ENCODE results near the gene ATP9B.
A peak's percentile ranks its signal among the peaks of the same experiment; 100 is the strongest.

DNA sequence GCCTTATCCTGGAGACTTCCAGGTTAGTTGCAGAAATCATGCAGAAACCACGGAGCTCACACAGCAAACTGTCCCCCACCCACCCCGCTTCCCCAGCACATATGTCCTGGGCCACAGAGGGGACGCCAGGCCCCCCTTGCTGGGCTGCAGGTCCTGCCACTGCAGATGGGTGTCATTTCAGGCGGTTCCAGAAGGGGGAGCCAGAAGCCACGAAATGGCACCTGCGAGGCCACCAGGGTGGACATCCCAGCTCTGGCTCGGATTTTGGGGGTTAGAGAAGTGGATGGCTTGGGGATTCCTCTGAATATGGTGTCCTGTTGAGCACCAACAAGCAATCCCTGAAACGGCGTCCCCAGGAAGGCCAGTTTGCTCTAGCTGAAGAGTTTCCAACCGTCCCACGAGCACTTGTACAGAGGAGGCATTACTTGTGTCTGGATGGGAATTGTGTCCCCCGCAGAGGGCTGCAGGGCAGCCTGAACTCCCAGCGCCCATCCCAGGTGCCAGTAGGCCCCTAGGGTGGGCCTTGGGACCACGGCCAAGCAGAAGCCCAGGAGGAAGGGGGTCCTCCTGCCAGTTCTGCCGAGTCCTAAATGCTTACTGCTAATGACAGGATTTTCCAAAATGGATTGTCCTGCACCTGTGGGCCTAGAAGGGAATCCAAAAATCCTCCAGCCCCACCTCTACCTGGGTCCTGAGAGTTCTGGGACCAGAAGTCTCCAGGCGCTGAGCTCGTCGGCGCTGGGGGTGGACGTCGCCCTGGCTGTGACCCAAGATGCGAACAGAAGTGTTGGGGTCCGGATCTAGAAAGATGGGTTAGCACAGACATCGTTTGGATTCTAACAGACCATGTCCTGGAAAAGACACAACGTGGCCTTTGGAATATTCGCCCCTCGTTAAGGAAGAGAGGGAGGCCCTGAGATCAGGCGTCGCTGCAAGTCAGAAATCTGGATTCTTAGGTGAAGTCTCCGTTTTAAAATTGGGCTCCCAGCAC is 311.9 kb downstream of the ATP9B start:
- TF ChIP-seq POLR2A (IDR thresholded peaks at IDR 0.05) = no peak
- TF ChIP-seq, protein P1, sequence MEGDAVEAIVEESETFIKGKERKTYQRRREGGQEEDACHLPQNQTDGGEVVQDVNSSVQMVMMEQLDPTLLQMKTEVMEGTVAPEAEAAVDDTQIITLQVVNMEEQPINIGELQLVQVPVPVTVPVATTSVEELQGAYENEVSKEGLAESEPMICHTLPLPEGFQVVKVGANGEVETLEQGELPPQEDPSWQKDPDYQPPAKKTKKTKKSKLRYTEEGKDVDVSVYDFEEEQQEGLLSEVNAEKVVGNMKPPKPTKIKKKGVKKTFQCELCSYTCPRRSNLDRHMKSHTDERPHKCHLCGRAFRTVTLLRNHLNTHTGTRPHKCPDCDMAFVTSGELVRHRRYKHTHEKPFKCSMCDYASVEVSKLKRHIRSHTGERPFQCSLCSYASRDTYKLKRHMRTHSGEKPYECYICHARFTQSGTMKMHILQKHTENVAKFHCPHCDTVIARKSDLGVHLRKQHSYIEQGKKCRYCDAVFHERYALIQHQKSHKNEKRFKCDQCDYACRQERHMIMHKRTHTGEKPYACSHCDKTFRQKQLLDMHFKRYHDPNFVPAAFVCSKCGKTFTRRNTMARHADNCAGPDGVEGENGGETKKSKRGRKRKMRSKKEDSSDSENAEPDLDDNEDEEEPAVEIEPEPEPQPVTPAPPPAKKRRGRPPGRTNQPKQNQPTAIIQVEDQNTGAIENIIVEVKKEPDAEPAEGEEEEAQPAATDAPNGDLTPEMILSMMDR (IDR thresholded peaks at IDR 0.05) = peak; percentile 71 to 86 (median 78)

All from right lobe of liver (tissue), 4 donors.